Heart left ventricle (tissue), 16 donors: Measurements from ENCODE around the gene GTF3C5. TPM values are rescaled to one million over a fixed set of nuclear protein-coding genes. Genes with fewer than 3 reads are reported as not detected.
A peak's percentile ranks its signal among the peaks of the same experiment; 100 is the strongest.

ENCODE experiments used
- ATAC-seq, 4 donors: fragments of 200-7000 bp; cut with Tn5 transposase; one replicate each; pipeline ENCODE4 v1.9.1; 2020 to 2022; ENCODE audit warnings: moderate library complexity in 4 of 4, mild to moderate bottlenecking in 3 of 4, moderate number of reproducible peaks in 1 of 4
- DNase-seq, 5 donors: peaks; one replicate each; pipeline ENCODE4 v3.0.0-alpha.2; 2020
- H3K27ac ChIP-seq, 12 donors: fragments of 200-600 bp; sonication (generic) in 4 of 12; one replicate each; pipeline versions ENCODE4 v1.5.0 to v1.8.0; 2016 to 2022; ENCODE audit warnings: mild to moderate bottlenecking in 2 of 12
- H3K27me3 ChIP-seq, 9 donors: fragments of 200-600 bp; sonication (generic) in 2 of 9; one replicate each; pipeline versions ENCODE4 v1.5.1 to v1.8.0; 2016 to 2022; ENCODE audit warnings: mild to moderate bottlenecking in 3 of 9
- H3K36me3 ChIP-seq, 9 donors: fragments of 200-600 bp; sonication (generic) in 2 of 9; one replicate each; pipeline versions ENCODE4 v1.5.0 to v1.8.0; 2018 to 2022; ENCODE audit warnings: mild to moderate bottlenecking in 2 of 9
- H3K4me1 ChIP-seq, 12 donors: fragments of 200-600 bp; sonication (generic) in 4 of 12; one replicate each; pipeline versions ENCODE4 v1.5.0 to v1.8.0; 2016 to 2022; ENCODE audit warnings: mild to moderate bottlenecking in 3 of 12
- H3K4me3 ChIP-seq, 12 donors: fragments of 200-600 bp; sonication (generic) in 4 of 12; one replicate each; pipeline versions ENCODE4 v1.5.0 to v1.8.0; 2017 to 2022; ENCODE audit warnings: mild to moderate bottlenecking in 9 of 12, moderate library complexity in 4 of 12
- H3K9me3 ChIP-seq, 12 donors: fragments of 200-600 bp; sonication (generic) in 4 of 12; one replicate each; pipeline versions ENCODE4 v1.5.0 to v1.8.0; 2016 to 2022; ENCODE audit warnings: mild to moderate bottlenecking in 1 of 12
- POLR2A ChIP-seq, 2 donors: fragments of 450-650 bp; IDR thresholded peaks; one replicate each; pipeline ENCODE4 v1.6.1; 2017; ENCODE audit warnings: antibody characterized with exemption in 2 of 2, mild to moderate bottlenecking in 2 of 2, moderate library complexity in 2 of 2
- WGBS, 4 donors: extraction: QIAGEN DNeasy Blood & Tissue Kit in 2 of 4; methylation state at CpG; one replicate each; pipeline versions ENCODE4 v1.1.5 to v1.1.7; 2013 to 2018; 5-methylcytosine and 5-hydroxymethylcytosine counted together
- intact Hi-C, 10 donors: fragments of 100-400 bp; cut with DNase I; formaldehyde crosslinking; loops; one replicate each; pipeline versions ENCODE4 v1.11.1 to v1.14.2; 2022
- polyA plus RNA-seq, 2 donors: library from polyadenylated mRNA; stranded (reverse); fragments of 200-250 nt; gene quantifications; one replicate each; pipeline ENCODE4 v1.2.3, GENCODE V29; 2013
- total RNA-seq, 9 donors: library from RNA; depleted of rRNA in 2 of 9; stranded (reverse); fragments of >200 nt in 2 of 9; fragmentation: NEBNext Ultra II Directional in 3 of 9; extraction: Animal tissue kit (Norgen Biotek cat#: 25700) in 3 of 9; gene quantifications; one replicate each; pipeline versions ENCODE4 v1.1.0 to v1.2.4, GENCODE V29; 2016 to 2023
- TF ChIP-seq, protein P1 (sequence below), 12 donors: fragments of 200-600 bp; sonication (generic) in 4 of 12; IDR thresholded peaks; one replicate each; pipeline versions ENCODE4 v1.5.0 to v1.8.0; 2018 to 2022; ENCODE audit warnings: antibody characterized with exemption in 12 of 12, mild to moderate bottlenecking in 5 of 12
- donor health status: ischemic (EF 13 %, LVEDD 7.1; RV severe dilation, severe dysfunction).
- donor health status: healthy with polysubstance abuse.
- donor health status: DM: no; HTN: yes; CAD: no.
- donor health status: DM: no; HTN: no; CAD: no.
- donor health status: ischemic (EF 25% LVEDD 6.9; RV normal size, moderate dysfunction).
- donor health status: ischemic (EF 25% LVEDD 5.7; RV mildly dilated, moderate dysfunction).
- donor health status: healthy.
- donor health status: DM: yes; HTN: yes; CAD: no.
- donor health status: ischemic (EF 35%, LVEDD 5.7; RV mildly dilated, moderate dysfunction).
- donor health status: nonischemic (EF 11% LVEDD 7.7; RV severe dilation, severe dysfunction).
- donor health status: DM: yes; HTN: yes; CAD: no.
- donor health status: PGD.
- donor health status: ischemic (EF 29% LVEDD 5.4; RV normal size, mild dysfunction).
- donor health status: nonischemic (EF 23%, LVEDD 6.1; RV moderate dilation, normal function).

GTF3C5 gene
- total and polyA plus RNA-seq, 11 donors: 22.9 to 51.7 (median 35.9) TPM

DNA sequence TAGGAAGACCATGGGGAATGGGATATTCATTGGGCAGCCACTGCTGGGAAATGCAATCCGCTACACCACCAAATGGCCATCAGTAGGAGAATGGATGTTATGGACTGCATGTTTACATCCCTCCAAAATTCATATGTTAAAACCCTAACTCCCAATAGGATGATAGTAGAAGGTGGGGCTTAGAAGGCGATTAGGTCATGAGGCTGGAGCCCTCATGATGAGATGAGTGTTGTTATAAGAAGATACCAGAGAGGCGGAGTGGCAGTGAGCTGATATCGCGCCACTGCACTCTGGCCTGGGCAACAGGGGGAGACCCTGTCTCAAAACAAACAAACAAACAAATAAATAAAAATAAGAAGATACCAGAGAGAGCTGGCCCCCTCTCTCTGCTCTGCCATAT, 16.1 kb upstream of the GTF3C5 start:
- ATAC-seq (no peak), DNase-seq (no peak)
- intact Hi-C loops: no loop called here
- WGBS, 4 donors: 82 to 92% (median 85%) methylated on average over 5 of the region's 5 CpGs
- H3K36me3 ChIP-seq: no peaks in the 10 kb centered on the region
- H3K4me1 ChIP-seq: no peaks in the 10 kb centered on the region
- TF ChIP-seq POLR2A (IDR thresholded peaks at IDR 0.05): no peak
- TF ChIP-seq, protein P1, sequence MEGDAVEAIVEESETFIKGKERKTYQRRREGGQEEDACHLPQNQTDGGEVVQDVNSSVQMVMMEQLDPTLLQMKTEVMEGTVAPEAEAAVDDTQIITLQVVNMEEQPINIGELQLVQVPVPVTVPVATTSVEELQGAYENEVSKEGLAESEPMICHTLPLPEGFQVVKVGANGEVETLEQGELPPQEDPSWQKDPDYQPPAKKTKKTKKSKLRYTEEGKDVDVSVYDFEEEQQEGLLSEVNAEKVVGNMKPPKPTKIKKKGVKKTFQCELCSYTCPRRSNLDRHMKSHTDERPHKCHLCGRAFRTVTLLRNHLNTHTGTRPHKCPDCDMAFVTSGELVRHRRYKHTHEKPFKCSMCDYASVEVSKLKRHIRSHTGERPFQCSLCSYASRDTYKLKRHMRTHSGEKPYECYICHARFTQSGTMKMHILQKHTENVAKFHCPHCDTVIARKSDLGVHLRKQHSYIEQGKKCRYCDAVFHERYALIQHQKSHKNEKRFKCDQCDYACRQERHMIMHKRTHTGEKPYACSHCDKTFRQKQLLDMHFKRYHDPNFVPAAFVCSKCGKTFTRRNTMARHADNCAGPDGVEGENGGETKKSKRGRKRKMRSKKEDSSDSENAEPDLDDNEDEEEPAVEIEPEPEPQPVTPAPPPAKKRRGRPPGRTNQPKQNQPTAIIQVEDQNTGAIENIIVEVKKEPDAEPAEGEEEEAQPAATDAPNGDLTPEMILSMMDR (IDR thresholded peaks at IDR 0.05): no peak
- peaks cover 0 to 5% (median 0%) of the 10 kb centered on the region in 9 donors for H3K27me3 ChIP-seq
- H3K4me3 ChIP-seq: no peak overlapping the region
- no peak overlapping the region for H3K27ac ChIP-seq
- peaks cover 0 to 34% (median 8%) of the 10 kb centered on the region in 12 donors for H3K9me3 ChIP-seq

- no peak for DNase-seq
- H3K9me3 ChIP-seq: no peaks in the 10 kb centered on the region
- no peak overlapping the region for H3K27ac ChIP-seq
- H3K36me3 ChIP-seq: no peaks in the 10 kb centered on the region
- WGBS, 4 donors: 72 to 76% (median 74%) methylated on average over 21 to 26 of the region's 26 CpGs
- H3K27me3 ChIP-seq: no peaks in the 10 kb centered on the region
- peak in 2 of 4 donors; percentile 13 to 23 for ATAC-seq
- intact Hi-C loops: loop anchor here in 2 of 10 donors (2.0 to 5.0 kb wide), 3 partner anchors 123 to 464 kb away; no protein-coding TSS in a partner anchor
- no peak overlapping the region for H3K4me3 ChIP-seq
- peaks cover 0 to 6% (median under 1%) of the 10 kb centered on the region in 12 donors for H3K4me1 ChIP-seq
- TF ChIP-seq, protein P1 (IDR thresholded peaks at IDR 0.05): no peak
- TF ChIP-seq POLR2A (IDR thresholded peaks at IDR 0.05): no peak
These were observed 7.5 kb upstream of the GTF3C5 start for GRCh38 chr9:133023117-133023890.

GRCh38 chr9:133026426-133026825, 4.4 kb upstream of the GTF3C5 start:
- H3K36me3 ChIP-seq: no peaks in the 10 kb centered on the region
- TF ChIP-seq POLR2A (IDR thresholded peaks at IDR 0.05): no peak
- TF ChIP-seq, protein P1 (IDR thresholded peaks at IDR 0.05): no peak
- intact Hi-C loops: no loop called here
- DNase-seq: no peak
- H3K4me1 ChIP-seq: peaks cover under 1 to 23% (median 14%) of the 10 kb centered on the region in 12 donors
- H3K4me3 ChIP-seq: no peak overlapping the region
- H3K27ac ChIP-seq: no peak overlapping the region
- 44 to 60% (median 53%) methylated on average over 3 of the region's 3 CpGs for WGBS, 4 donors
- H3K9me3 ChIP-seq: no peaks in the 10 kb centered on the region
- no peaks in the 10 kb centered on the region for H3K27me3 ChIP-seq
- ATAC-seq: no peak

DNA sequence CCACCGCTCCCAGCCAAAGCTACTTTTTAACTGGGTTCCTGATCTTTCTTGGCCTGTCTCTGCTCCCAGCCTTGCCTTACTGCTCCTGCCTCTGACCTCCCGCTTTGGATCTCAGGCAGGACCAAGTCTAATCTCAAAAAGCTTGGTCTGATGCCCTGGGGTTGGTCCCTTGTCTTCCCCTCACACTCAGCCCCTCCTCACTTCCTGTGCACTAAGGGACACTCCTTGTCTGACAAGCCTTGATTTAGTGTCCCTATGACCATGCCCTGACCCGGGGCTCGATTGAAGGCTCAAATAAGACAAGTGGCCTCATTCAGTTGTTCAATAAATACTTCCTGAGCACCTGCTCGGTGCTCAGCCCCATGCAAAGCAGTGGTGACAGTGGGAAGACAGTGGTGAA, 3.7 kb upstream of the GTF3C5 start:
- Histone ChIP-seq H3K4me3 (no peak overlapping the region), H3K27ac (no peak overlapping the region), H3K27me3 (no peaks in the 10 kb centered on the region), H3K36me3 (no peaks in the 10 kb centered on the region), H3K9me3 (no peaks in the 10 kb centered on the region), H3K4me1 (peaks cover 7 to 29% (median 20%) of the 10 kb centered on the region in 12 donors)
- DNase-seq (no peak), ATAC-seq (no peak)
- 44 to 60% (median 52%) methylated on average over 5 of the region's 5 CpGs for whole genome bisulfite sequencing, 4 donors
- intact Hi-C loops: no loop called here
- TF ChIP-seq POLR2A (IDR thresholded peaks at IDR 0.05): no peak
- TF ChIP-seq, protein P1 (IDR thresholded peaks at IDR 0.05): no peak
